ENCODE data around the gene SHOX. TPM values are rescaled to one million over a fixed set of nuclear protein-coding genes. Genes with fewer than 3 reads are reported as not detected.
"Not testable (repeated sequence)": the region's sequence is repeated elsewhere in the genome, so short reads cannot be mapped to it uniquely, and the experiment has no call there.

SHOX gene
- total and polyA plus RNA-seq, 2 donors (not counting 1 experiment from before 2014, with no cell fraction given) = not detected

DNA sequence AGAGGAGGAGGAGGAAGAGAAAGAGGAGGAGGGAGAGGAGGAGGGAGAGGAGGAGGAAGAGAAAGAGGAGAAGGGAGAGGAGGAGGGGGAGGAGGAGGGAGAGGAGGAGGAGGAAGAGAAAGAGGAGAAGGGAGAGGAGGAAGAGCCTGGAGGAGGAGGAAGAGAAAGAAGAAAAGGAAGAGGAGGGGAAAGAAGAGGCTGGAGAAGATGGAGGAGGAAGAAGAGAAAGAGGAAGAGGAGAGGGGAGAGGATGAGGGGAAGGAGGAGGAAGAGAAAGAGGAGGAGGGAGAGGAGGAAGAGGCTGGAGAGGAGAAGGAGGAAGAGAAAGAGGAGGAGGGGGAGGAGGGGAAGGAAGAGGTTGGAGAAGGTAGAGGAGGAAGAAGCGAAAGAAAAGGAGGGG, 46.0 kb upstream of the SHOX start:
- no peak overlapping the region for H3K9ac ChIP-seq (ENCODE audit: insufficient read depth, low read length)
- H3K4me1 ChIP-seq (ENCODE audit: control insufficient read depth, extremely low read depth, insufficient read depth, low read length) = no peaks in the 10 kb centered on the region
- H2AFZ ChIP-seq (ENCODE audit: low read length) = no peak overlapping the region
- DNase-seq (ENCODE audit: low read depth in 2 of 2) = no peak
- H3K36me3 ChIP-seq (ENCODE audit: control insufficient read depth, insufficient read depth, low read length) = no peaks in the 10 kb centered on the region
- H3K4me2 ChIP-seq (ENCODE audit: extremely low read depth, insufficient read depth, low read length) = no peak overlapping the region
- H3K27ac ChIP-seq (ENCODE audit: insufficient read depth, low read length) = no peak overlapping the region
- no peaks in the 10 kb centered on the region for H3K27me3 ChIP-seq (ENCODE audit: control insufficient read depth, insufficient read depth, low read length)
- no peaks in the 10 kb centered on the region for H3K79me2 ChIP-seq (ENCODE audit: control insufficient read depth, insufficient read depth, low read length)
- H3K9me3 ChIP-seq (ENCODE audit: control insufficient read depth, insufficient read depth, low read depth, low read length) = no peaks in the 10 kb centered on the region
- TF ChIP-seq, protein P1, sequence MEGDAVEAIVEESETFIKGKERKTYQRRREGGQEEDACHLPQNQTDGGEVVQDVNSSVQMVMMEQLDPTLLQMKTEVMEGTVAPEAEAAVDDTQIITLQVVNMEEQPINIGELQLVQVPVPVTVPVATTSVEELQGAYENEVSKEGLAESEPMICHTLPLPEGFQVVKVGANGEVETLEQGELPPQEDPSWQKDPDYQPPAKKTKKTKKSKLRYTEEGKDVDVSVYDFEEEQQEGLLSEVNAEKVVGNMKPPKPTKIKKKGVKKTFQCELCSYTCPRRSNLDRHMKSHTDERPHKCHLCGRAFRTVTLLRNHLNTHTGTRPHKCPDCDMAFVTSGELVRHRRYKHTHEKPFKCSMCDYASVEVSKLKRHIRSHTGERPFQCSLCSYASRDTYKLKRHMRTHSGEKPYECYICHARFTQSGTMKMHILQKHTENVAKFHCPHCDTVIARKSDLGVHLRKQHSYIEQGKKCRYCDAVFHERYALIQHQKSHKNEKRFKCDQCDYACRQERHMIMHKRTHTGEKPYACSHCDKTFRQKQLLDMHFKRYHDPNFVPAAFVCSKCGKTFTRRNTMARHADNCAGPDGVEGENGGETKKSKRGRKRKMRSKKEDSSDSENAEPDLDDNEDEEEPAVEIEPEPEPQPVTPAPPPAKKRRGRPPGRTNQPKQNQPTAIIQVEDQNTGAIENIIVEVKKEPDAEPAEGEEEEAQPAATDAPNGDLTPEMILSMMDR (conservative IDR thresholded peaks at IDR 0.05 in 1 of 2, IDR thresholded peaks at IDR 0.05 in 1 of 2; ENCODE audit: low read depth in 1 of 2, low read length in 2 of 2) = no peak
- TF ChIP-seq EZH2 (IDR thresholded peaks at IDR 0.05; ENCODE audit: low read length, missing control alignments) = no peak
- H3K4me3 ChIP-seq (replicated peaks in 1 of 4; ENCODE audit: control extremely low read depth in 1 of 4, insufficient read depth in 1 of 4, low read depth in 3 of 4, low read length in 4 of 4) = no peak overlapping the region
- no peaks in the 10 kb centered on the region for H4K20me1 ChIP-seq (ENCODE audit: control insufficient read depth, extremely low read depth, insufficient read depth, low read length)

- Histone ChIP-seq H3K9ac (ENCODE audit: insufficient read depth, low read length) (no peak overlapping the region), H3K9me3 (ENCODE audit: control insufficient read depth, insufficient read depth, low read depth, low read length) (no peaks in the 10 kb centered on the region), H3K79me2 (ENCODE audit: control insufficient read depth, insufficient read depth, low read length) (no peaks in the 10 kb centered on the region), H2AFZ (ENCODE audit: low read length) (no peak overlapping the region), H3K4me3 (replicated peaks in 1 of 4; ENCODE audit: control extremely low read depth in 1 of 4, insufficient read depth in 1 of 4, low read depth in 3 of 4, low read length in 4 of 4) (no peak overlapping the region), H3K4me1 (ENCODE audit: control insufficient read depth, extremely low read depth, insufficient read depth, low read length) (no peaks in the 10 kb centered on the region), H3K36me3 (ENCODE audit: control insufficient read depth, insufficient read depth, low read length) (no peaks in the 10 kb centered on the region), H4K20me1 (ENCODE audit: control insufficient read depth, extremely low read depth, insufficient read depth, low read length) (no peaks in the 10 kb centered on the region), H3K27me3 (ENCODE audit: control insufficient read depth, insufficient read depth, low read length) (no peaks in the 10 kb centered on the region), H3K4me2 (ENCODE audit: extremely low read depth, insufficient read depth, low read length) (no peak overlapping the region), H3K27ac (ENCODE audit: insufficient read depth, low read length) (no peak overlapping the region)
- TF ChIP-seq EZH2 (IDR thresholded peaks at IDR 0.05; ENCODE audit: low read length, missing control alignments) = no peak
- TF ChIP-seq, protein P1 (conservative IDR thresholded peaks at IDR 0.05 in 1 of 2, IDR thresholded peaks at IDR 0.05 in 1 of 2; ENCODE audit: low read depth in 1 of 2, low read length in 2 of 2) = no peak
- no peak for DNase-seq (ENCODE audit: low read depth in 2 of 2)
Observed at GRCh38 chrX:585115-585808, 45.3 kb upstream of the SHOX start.

GRCh38 chrX:586351-586750, 44.2 kb upstream of the SHOX start:
- H3K4me3 ChIP-seq (replicated peaks in 1 of 4; ENCODE audit: control extremely low read depth in 1 of 4, insufficient read depth in 1 of 4, low read depth in 3 of 4, low read length in 4 of 4) = no peak overlapping the region
- no peaks in the 10 kb centered on the region for H3K4me1 ChIP-seq (ENCODE audit: control insufficient read depth, extremely low read depth, insufficient read depth, low read length)
- no peaks in the 10 kb centered on the region for H3K36me3 ChIP-seq (ENCODE audit: control insufficient read depth, insufficient read depth, low read length)
- H3K27ac ChIP-seq (ENCODE audit: insufficient read depth, low read length) = no peak overlapping the region
- no peaks in the 10 kb centered on the region for H3K9me3 ChIP-seq (ENCODE audit: control insufficient read depth, insufficient read depth, low read depth, low read length)
- H4K20me1 ChIP-seq (ENCODE audit: control insufficient read depth, extremely low read depth, insufficient read depth, low read length) = no peaks in the 10 kb centered on the region
- no peak overlapping the region for H2AFZ ChIP-seq (ENCODE audit: low read length)
- no peak overlapping the region for H3K9ac ChIP-seq (ENCODE audit: insufficient read depth, low read length)
- no peaks in the 10 kb centered on the region for H3K27me3 ChIP-seq (ENCODE audit: control insufficient read depth, insufficient read depth, low read length)
- H3K79me2 ChIP-seq (ENCODE audit: control insufficient read depth, insufficient read depth, low read length) = no peaks in the 10 kb centered on the region
- no peak overlapping the region for H3K4me2 ChIP-seq (ENCODE audit: extremely low read depth, insufficient read depth, low read length)
- no peak for DNase-seq (ENCODE audit: low read depth in 2 of 2)
- TF ChIP-seq, protein P1 (conservative IDR thresholded peaks at IDR 0.05 in 1 of 2, IDR thresholded peaks at IDR 0.05 in 1 of 2; ENCODE audit: low read depth in 1 of 2, low read length in 2 of 2) = no peak
- TF ChIP-seq EZH2 (IDR thresholded peaks at IDR 0.05; ENCODE audit: low read length, missing control alignments) = no peak

GRCh38 chrX:589261-589660, 41.3 kb upstream of the SHOX start:
- not testable (repeated sequence) for H4K20me1 ChIP-seq (ENCODE audit: control insufficient read depth, extremely low read depth, insufficient read depth, low read length); H3K9ac ChIP-seq (ENCODE audit: insufficient read depth, low read length); H3K79me2 ChIP-seq (ENCODE audit: control insufficient read depth, insufficient read depth, low read length); H3K4me2 ChIP-seq (ENCODE audit: extremely low read depth, insufficient read depth, low read length); H3K27ac ChIP-seq (ENCODE audit: insufficient read depth, low read length); H3K4me1 ChIP-seq (ENCODE audit: control insufficient read depth, extremely low read depth, insufficient read depth, low read length); DNase-seq (ENCODE audit: low read depth in 2 of 2); H3K27me3 ChIP-seq (ENCODE audit: control insufficient read depth, insufficient read depth, low read length); H3K9me3 ChIP-seq (ENCODE audit: control insufficient read depth, insufficient read depth, low read depth, low read length); H3K36me3 ChIP-seq (ENCODE audit: control insufficient read depth, insufficient read depth, low read length); H2AFZ ChIP-seq (ENCODE audit: low read length); H3K4me3 ChIP-seq (replicated peaks in 1 of 4; ENCODE audit: control extremely low read depth in 1 of 4, insufficient read depth in 1 of 4, low read depth in 3 of 4, low read length in 4 of 4)

All from fibroblast of lung (primary cell).